Central memory CD8-positive, alpha-beta T cell (primary cell): ENCODE results near the gene PREP.
A peak's percentile ranks its signal among the peaks of the same experiment; 100 is the strongest.

Experiments
- ATAC-seq: fragments of 150-1000 bp; cut with Tn5 transposase; replicated peaks from 2 replicates; pipeline ENCODE4 v1.10.0; 2022; ENCODE audit warnings: mild to moderate bottlenecking, moderate FRiP score, moderate number of reproducible peaks; ENCODE audit not compliant: poor library complexity, severe bottlenecking; ENCODE audit errors: extremely low read depth
- DNase-seq, 2 donors: peaks; one replicate each; pipeline ENCODE4 v3.0.0; 2021; ENCODE audit warnings: low spot score in 2 of 2
- H3K27ac Mint-ChIP-seq: one replicate; pipeline ENCODE4 v1.8.0; 2022; ENCODE audit warnings: low read depth, mild to moderate bottlenecking, moderate library complexity, mixed read lengths
- H3K27me3 Mint-ChIP-seq: one replicate; pipeline ENCODE4 v1.8.0; 2022; ENCODE audit warnings: mixed read lengths
- H3K36me3 Mint-ChIP-seq: one replicate; pipeline ENCODE4 v1.8.0; 2022; ENCODE audit warnings: mild to moderate bottlenecking, moderate library complexity, mixed read lengths; ENCODE audit not compliant: insufficient read depth
- H3K4me1 Mint-ChIP-seq: one replicate; pipeline ENCODE4 v1.8.0; 2022; ENCODE audit warnings: mixed read lengths
- H3K4me3 Mint-ChIP-seq: one replicate; pipeline ENCODE4 v1.8.0; 2022; ENCODE audit warnings: mild to moderate bottlenecking, moderate library complexity, mixed read lengths
- H3K9me3 Mint-ChIP-seq: one replicate; pipeline ENCODE4 v1.8.0; 2022; ENCODE audit warnings: mixed read lengths

Gene PREP

DNA sequence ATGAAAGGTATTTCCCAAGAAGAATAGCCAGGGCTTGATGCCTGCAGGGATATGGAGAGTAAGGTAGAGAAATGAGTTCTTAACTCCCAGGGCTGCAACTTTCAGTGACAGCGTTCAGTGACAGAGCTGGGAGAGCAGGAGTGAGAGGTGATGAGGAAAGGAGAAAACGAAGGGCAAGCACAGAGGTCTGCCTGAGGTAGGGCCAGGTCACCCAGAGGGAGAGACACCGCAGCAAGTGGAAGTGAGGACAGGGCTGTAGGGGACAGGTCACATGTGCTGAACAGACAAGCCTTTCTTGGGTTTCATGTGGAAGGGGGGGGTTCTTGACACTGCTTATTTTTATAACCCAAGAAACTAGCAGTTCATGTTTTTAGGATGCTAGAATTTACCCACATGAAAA, 72.5 kb downstream of the PREP start:
- Mint-ChIP-seq H3K27ac (no peak overlapping the region), H3K4me1 (peaks cover 15% of the 10 kb centered on the region), H3K36me3 (peaks cover 41% of the 10 kb centered on the region)

DNA sequence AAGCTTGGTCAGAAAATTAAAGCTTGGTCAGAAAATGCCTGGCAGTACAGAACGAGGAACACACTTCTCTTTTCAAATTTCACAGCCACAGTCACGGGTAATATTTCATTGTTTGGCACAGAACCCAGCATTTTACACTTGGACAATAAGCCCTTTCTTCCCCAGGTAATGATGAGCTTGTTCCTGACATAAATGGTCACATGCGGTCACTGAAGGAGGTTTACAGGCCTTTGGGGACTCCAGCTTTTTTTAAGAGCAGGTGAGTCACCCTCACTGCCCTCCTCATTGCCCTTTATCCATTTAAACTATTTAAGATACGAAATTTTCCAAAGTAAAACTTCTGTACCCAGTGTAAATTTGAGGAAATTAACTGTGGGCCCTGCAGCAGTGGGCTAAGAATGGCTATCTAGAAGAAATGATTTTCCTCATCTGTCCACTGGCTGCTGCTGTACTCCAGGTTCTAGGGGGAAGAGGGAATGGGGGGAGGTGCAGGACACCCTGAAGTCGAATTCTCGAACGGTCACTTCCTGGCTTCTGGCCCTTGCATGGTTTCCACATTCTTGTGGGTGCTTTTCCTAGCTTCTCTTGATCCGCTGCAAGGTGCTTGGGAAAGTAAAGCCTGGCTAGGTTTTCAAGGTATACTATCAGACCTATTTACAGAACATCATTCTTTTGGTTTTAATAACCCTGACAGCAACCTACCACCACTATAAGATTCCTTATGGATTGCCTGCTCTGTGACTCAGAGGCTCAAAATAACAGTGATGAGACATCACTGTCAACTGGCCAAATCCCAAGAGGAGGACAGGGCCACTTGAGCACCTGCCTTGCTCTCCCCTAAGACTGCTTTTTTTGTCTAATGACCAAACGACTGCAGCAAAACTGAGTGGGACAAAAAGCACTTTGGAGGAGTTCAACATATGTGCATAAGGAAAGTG, 75.8 kb downstream of the PREP start:
- H3K4me3 Mint-ChIP-seq: no peak overlapping the region
- ATAC-seq (no peak), DNase-seq (no peak)
- no peak overlapping the region for H3K27ac Mint-ChIP-seq
- no peaks in the 10 kb centered on the region for H3K27me3 Mint-ChIP-seq
- peaks cover 38% of the 10 kb centered on the region for H3K36me3 Mint-ChIP-seq
- H3K9me3 Mint-ChIP-seq: no peaks in the 10 kb centered on the region
- peaks cover 6% of the 10 kb centered on the region for H3K4me1 Mint-ChIP-seq

More for the DNA sequence above, 72.5 kb downstream of the PREP start:
- ATAC-seq (no peak), DNase-seq (no peak)
- no peaks in the 10 kb centered on the region for H3K9me3 Mint-ChIP-seq
- no peaks in the 10 kb centered on the region for H3K27me3 Mint-ChIP-seq
- H3K4me3 Mint-ChIP-seq: no peak overlapping the region

DNA sequence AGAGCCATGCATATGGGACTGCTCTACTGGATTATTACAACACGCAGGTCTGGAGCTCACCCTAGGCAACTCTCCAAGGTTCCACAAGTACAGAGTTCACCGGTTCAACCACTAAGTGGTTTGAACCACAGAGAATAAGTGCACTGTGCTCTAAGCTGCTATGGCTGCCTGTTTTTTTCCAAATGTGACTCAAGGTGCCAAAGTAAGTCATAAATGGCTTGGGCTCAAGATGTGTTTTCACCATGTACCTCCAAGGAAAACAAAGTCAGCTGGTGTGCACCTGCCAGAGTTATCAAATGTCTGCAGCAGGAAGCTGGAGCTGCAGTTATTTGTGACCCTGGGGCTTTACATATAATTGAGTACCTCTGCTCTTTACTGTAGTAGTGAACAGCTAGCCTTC, 76.7 kb downstream of the PREP start:
- Mint-ChIP-seq H3K4me1 (peaks cover 11% of the 10 kb centered on the region), H3K36me3 (peaks cover 36% of the 10 kb centered on the region), H3K27ac (peak overlapping the region; percentile 50), H3K9me3 (no peaks in the 10 kb centered on the region), H3K4me3 (no peak overlapping the region), H3K27me3 (no peaks in the 10 kb centered on the region)
- ATAC-seq: no peak
- no peak for DNase-seq

DNA sequence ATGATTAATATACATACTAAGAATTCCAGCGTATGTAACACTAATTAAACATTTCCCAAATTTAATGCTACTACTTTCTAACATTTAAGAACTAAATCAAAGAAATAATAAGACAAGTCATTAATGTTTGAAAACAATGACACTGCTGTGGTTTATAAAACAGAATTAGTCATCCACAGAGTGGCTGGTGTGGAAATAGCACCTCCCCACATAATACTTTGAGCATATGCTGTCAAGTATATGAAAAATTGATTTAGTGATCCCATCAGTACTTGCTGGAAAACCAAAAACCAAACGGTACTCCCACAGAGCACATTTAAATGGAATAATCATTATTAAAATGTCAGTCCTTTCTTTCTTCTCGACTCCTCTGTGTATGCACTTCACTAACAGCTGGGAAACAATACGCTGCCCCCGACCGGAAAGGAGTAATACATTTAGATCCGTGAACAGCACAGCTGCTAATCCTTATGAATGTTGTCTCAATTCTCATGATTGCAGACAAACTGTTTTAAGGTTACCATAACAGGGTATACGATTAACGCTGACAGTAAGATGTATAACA, 78.4 kb downstream of the PREP start:
- ATAC-seq (no peak), DNase-seq (no peak)
- H3K27me3 Mint-ChIP-seq: no peaks in the 10 kb centered on the region
- H3K4me1 Mint-ChIP-seq: peaks cover 11% of the 10 kb centered on the region
- H3K9me3 Mint-ChIP-seq: no peaks in the 10 kb centered on the region
- no peak overlapping the region for H3K4me3 Mint-ChIP-seq
- no peak overlapping the region for H3K27ac Mint-ChIP-seq
- H3K36me3 Mint-ChIP-seq: peaks cover 30% of the 10 kb centered on the region

DNA sequence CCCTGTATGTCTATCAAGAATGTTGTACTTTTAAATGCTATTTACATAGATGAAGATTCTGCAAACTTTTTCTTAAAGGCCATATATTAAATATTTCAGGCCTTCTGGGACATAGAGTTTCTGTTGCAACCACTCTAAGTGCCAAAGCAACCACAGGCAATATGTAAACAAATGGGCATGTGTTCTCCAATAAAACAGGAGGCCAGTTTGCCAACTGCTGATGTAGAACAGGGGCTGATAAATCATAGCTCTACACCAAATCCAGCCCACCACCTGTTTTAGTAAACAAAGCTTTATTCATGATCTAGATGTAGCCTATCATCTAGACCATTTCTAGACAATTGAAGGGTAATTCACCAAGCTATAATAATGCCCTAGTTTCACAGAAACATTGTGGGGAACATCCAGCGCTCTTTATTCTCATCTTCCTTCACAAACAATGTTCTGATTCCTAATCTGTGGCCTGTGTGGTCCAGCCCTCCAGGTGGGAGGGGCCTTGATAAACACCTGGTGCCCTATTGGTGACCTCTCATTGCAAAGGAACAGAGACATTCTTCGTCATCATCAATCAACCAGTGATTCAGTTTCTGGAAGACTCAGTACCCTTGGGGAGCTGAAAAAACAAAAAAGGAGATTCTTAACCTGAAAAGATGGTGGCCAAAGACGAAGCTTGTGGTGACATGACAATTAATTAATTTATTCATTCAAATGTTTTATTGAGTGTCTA, 80.2 kb downstream of the PREP start:
- no peak overlapping the region for H3K4me3 Mint-ChIP-seq
- H3K4me1 Mint-ChIP-seq: peaks cover 19% of the 10 kb centered on the region
- ATAC-seq (no peak), DNase-seq (no peak)
- H3K36me3 Mint-ChIP-seq: peaks cover 24% of the 10 kb centered on the region
- no peak overlapping the region for H3K27ac Mint-ChIP-seq
- H3K9me3 Mint-ChIP-seq: no peaks in the 10 kb centered on the region
- H3K27me3 Mint-ChIP-seq: no peaks in the 10 kb centered on the region

DNA sequence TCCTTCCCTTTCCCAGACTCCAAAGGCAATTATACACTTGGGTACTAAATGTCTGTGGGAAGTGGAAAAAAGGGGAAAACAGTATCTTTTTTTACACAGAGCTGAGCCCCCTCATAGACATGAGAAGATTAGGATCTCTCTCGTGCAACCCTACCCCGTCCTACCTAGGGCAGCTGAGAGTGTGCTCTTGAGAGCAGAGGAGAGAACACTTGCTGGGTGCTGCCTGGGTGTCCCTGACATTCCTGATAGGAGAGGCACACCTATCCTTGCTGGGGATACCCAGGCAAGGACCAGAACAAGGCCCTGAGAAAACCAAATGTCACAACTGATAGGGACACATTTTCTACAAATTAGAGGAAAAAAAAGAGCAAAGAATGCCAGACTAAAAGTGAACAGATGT, 81.2 kb downstream of the PREP start:
- peaks cover 14% of the 10 kb centered on the region for H3K36me3 Mint-ChIP-seq
- DNase-seq (no peak), ATAC-seq (no peak)
- H3K4me3 Mint-ChIP-seq: no peak overlapping the region
- H3K27ac Mint-ChIP-seq: no peak overlapping the region
- no peaks in the 10 kb centered on the region for H3K27me3 Mint-ChIP-seq
- H3K4me1 Mint-ChIP-seq: peaks cover 17% of the 10 kb centered on the region
- no peaks in the 10 kb centered on the region for H3K9me3 Mint-ChIP-seq

DNA sequence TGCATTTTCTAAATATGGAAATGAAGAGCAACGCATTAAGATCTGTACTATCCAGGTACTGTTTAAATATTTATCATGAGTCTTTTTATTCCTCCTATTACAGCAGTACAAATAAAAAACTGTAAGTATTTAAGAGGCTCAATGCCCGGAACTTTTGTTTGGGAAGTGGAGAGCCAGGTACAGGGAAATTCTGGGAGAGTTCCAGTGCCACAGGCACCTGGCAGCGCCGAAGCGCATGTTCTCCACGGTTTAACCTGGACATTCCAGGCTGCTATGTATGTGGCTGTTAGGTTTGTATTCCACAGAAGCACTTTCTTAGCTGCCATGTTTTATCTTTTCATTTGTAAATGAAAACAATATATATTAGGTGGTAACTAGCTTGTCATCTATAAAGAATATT, 81.7 kb downstream of the PREP start:
- DNase-seq: no peak
- no peaks in the 10 kb centered on the region for H3K27me3 Mint-ChIP-seq
- no peak overlapping the region for H3K4me3 Mint-ChIP-seq
- no peak overlapping the region for H3K27ac Mint-ChIP-seq
- no peaks in the 10 kb centered on the region for H3K9me3 Mint-ChIP-seq
- peaks cover 13% of the 10 kb centered on the region for H3K36me3 Mint-ChIP-seq
- ATAC-seq: no peak
- peaks cover 13% of the 10 kb centered on the region for H3K4me1 Mint-ChIP-seq

DNA sequence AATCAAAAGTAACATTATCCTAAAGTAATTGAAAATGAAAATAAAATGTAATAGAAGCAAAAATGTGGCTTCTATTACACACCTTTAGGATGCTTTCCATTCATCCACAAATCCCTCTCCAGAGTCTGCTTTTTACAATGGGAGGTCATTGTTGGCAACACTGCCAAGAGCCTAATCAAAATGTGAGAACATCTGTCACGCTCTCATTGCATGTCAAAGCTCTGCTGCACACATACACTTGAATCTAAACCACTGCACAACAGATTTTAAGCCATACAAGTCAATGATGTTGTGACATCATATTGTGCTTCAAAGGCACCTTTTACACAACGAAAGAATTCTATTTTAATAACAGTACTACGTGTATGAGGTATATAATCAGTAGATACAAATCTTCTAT, 82.1 kb downstream of the PREP start:
- H3K27ac Mint-ChIP-seq: no peak overlapping the region
- ATAC-seq: no peak
- H3K36me3 Mint-ChIP-seq: peaks cover 13% of the 10 kb centered on the region
- peaks cover 13% of the 10 kb centered on the region for H3K4me1 Mint-ChIP-seq
- DNase-seq: no peak
- no peaks in the 10 kb centered on the region for H3K9me3 Mint-ChIP-seq
- H3K4me3 Mint-ChIP-seq: no peak overlapping the region
- H3K27me3 Mint-ChIP-seq: no peaks in the 10 kb centered on the region

DNA sequence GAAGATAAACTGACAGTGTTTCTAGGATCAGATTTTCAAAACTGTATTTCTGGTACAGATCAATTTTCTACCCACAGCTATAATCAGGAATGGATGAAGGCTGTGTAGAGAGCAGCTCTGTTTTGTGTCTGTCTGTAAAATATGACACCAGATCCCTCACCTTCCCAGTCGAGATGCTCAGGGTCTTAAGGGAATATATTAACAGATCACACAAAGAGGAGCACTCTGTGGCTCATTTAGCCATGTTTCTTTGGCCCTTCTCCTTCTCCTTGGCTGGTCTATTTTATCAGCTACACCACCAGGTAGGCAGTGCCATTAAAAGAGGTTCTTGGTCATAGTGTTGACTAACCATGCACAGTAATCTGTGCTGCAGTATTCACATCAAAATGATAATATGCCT, 82.6 kb downstream of the PREP start:
- Mint-ChIP-seq H3K4me3 (no peak overlapping the region), H3K9me3 (no peaks in the 10 kb centered on the region), H3K36me3 (peaks cover 13% of the 10 kb centered on the region), H3K27me3 (no peaks in the 10 kb centered on the region), H3K27ac (no peak overlapping the region), H3K4me1 (peaks cover 13% of the 10 kb centered on the region)
- ATAC-seq (no peak), DNase-seq (no peak)

DNA sequence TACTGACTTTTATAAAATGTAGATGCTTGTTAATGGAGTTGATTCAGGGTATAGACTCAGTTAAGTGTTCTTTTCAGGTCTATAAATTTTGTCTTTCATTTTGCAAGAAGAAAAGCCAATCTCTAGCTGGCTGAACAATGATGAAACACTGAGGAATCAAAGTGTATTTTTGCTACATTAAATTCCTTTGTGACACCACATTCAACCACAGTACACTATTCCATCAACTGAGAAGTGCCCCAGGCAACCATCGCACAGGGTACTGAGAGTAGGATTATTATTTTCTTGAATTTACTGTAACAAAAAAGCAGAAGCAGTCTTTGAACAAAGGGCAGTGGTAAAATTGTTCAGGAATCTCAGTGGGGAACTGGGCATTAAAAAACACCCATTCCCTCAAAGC, 83.6 kb downstream of the PREP start:
- peaks cover 13% of the 10 kb centered on the region for H3K4me1 Mint-ChIP-seq
- DNase-seq (no peak), ATAC-seq (no peak)
- peaks cover 19% of the 10 kb centered on the region for H3K36me3 Mint-ChIP-seq
- H3K27me3 Mint-ChIP-seq: no peaks in the 10 kb centered on the region
- no peak overlapping the region for H3K27ac Mint-ChIP-seq
- no peaks in the 10 kb centered on the region for H3K9me3 Mint-ChIP-seq
- H3K4me3 Mint-ChIP-seq: no peak overlapping the region

DNA sequence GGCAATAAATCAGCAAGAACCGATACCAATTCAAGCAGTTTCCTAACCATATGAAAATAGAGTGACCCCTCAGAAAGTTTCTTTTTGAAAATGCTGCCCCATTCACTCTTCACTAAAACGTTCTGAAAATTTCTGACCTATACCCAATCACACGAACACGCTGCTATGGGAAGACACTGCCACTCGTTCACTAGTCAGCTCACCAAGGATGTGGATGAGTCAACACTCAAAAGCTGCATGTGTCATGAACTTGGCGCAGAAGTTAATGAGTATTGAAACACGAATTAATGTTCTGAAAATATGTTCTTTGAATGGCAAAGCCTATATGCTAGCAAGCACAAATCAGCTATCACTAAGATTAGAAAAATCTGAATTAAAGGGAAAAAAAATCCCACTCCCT, 84.2 kb downstream of the PREP start:
- ATAC-seq (no peak), DNase-seq (no peak)
- Mint-ChIP-seq H3K27me3 (no peaks in the 10 kb centered on the region), H3K4me3 (no peak overlapping the region), H3K27ac (peak overlapping the region; percentile 61), H3K4me1 (peaks cover 13% of the 10 kb centered on the region), H3K9me3 (no peaks in the 10 kb centered on the region), H3K36me3 (peaks cover 19% of the 10 kb centered on the region)

DNA sequence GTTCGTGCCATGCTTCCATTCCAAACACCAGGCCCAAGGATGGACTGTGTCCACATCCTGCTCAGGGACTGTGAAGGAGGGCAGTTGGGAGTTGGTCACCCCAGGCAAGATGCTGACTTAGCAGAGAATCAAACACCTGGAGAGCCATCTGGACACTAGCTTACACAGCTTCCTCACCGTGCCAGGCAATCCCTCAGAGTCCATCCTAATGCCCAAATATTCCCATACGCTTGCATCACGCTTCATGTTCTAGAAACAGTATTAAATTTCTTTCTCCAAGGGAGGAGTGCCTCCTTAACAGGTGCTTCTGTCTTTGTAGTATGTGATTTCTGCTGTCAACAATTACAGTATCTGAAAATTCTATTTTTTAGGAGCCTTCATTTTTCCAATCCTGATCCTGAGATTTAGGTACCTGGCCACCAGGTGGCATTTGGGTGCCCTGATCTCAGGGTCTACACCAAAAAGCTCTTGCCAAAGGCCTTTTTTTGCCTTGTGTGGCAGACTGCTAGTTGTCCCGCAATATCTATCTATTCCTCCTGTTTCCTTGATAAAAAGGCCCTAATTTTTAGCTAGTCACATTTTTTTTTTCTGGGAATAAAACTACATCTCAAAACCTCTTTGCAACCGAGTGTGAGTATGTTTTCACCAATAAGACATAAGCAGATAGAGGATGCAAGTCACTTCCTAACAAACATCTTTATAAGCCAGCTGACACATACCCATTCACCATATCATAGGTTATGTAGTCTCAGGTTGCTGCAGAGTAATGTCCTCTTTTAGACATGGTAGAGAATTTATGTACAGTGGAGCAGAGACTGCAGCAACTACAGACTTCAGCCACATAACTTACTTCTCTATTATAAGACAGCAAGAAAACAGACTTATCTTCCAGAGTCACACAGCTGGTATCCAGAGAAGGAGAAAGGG, 85.0 kb downstream of the PREP start:
- H3K4me1 Mint-ChIP-seq: peaks cover 13% of the 10 kb centered on the region
- H3K36me3 Mint-ChIP-seq: peaks cover 24% of the 10 kb centered on the region
- DNase-seq (no peak), ATAC-seq (no peak)
- H3K27ac Mint-ChIP-seq: peak overlapping the region; percentile 61
- no peaks in the 10 kb centered on the region for H3K9me3 Mint-ChIP-seq
- no peaks in the 10 kb centered on the region for H3K27me3 Mint-ChIP-seq
- no peak overlapping the region for H3K4me3 Mint-ChIP-seq
